Duodenal mucosa (tissue), 2 donors: ENCODE measurements around the gene STX8.
"Not testable (repeated sequence)": the region's sequence is repeated elsewhere in the genome, so short reads cannot be mapped to it uniquely, and the experiment has no call there.

Experiments
- H3K27ac ChIP-seq: one replicate; pipeline ENCODE4 v1.7.0; 2013; ENCODE audit warnings: low read depth, low read length
- H3K27me3 ChIP-seq, 2 donors: one replicate each; pipeline ENCODE4 v1.7.0; 2013; ENCODE audit warnings: low read length in 2 of 2, control low read depth in 1 of 2; ENCODE audit not compliant: insufficient read depth in 2 of 2, control insufficient read depth in 1 of 2
- H3K36me3 ChIP-seq, 2 donors: one replicate each; pipeline ENCODE4 v1.7.0; 2013; ENCODE audit warnings: low read length in 2 of 2, control low read depth in 1 of 2; ENCODE audit not compliant: insufficient read depth in 2 of 2, control insufficient read depth in 1 of 2
- H3K4me1 ChIP-seq, 2 donors: one replicate each; pipeline ENCODE4 v1.7.0; 2013; ENCODE audit warnings: low read length in 2 of 2, control low read depth in 1 of 2; ENCODE audit not compliant: insufficient read depth in 2 of 2, control insufficient read depth in 1 of 2
- H3K4me3 ChIP-seq, 2 donors: one replicate each; pipeline ENCODE4 v1.7.0; 2013; ENCODE audit warnings: low read length in 2 of 2, low read depth in 1 of 2
- H3K9ac ChIP-seq, 2 donors: one replicate each; pipeline ENCODE4 v1.7.0; 2013; ENCODE audit warnings: low read length in 2 of 2, low read depth in 1 of 2
- H3K9me3 ChIP-seq, 2 donors: one replicate each; pipeline ENCODE4 v1.7.0; 2013; ENCODE audit warnings: low read length in 2 of 2, control low read depth in 1 of 2; ENCODE audit not compliant: control insufficient read depth in 1 of 2

STX8 gene

GRCh38 chr17:9266031-9266680 is 309.5 kb downstream of the STX8 start:
- peaks cover 0 to 6% of the 10 kb centered on the region in 2 donors for H3K4me1 ChIP-seq
- no peak overlapping the region for H3K27ac ChIP-seq
- H3K4me3 ChIP-seq, result no peak overlapping the region
- H3K9ac ChIP-seq, result no peak overlapping the region
- peaks cover 0 to 7% of the 10 kb centered on the region in 2 donors for H3K9me3 ChIP-seq
- H3K36me3 ChIP-seq, result no peaks in the 10 kb centered on the region
- H3K27me3 ChIP-seq, result no peaks in the 10 kb centered on the region

DNA sequence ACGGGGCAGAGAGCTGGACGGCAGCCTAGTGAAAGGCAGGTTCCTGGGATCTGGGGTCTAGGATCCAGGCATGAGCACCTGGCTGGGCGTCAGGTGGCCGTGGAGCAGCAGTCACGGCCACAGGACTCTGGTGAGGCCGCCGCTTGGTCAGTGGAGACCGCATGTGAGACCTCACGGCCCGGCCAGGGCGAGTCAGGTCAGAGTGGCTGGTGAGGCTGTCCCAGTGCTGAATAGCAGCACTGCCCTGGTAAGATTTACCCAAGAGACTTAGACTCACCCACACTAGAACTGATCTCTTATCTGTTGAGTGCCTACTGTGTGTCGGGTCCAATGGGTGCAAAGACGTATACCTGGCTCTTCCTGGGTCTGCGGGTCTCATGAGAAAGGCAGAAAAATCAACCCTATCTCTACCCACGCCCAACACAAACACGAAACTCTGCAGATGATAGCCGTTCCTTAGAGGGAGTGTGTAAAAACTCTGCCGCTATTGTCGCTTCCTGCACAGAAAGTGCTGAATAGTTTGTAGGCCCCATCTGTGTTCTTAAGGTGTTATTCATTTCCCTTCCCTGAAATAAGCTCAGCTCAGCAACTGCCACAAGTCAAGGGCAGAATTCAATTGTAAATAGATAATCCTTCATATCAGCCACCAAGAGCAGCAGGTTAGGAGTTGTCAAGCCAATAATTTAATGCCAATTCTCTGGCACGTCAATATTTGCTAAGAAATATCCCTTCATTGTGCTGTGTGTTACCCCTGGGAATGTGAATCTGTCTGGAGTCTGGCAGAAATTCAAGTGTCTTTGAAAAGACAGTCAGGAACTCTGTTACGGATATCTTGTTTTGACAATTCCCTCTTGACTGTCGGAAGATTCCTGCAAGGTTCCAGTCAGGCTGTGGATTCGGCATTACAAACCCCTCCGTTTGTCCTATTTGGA is 314.3 kb downstream of the STX8 start:
- Histone ChIP-seq H3K9me3 (peaks cover 0 to 7% of the 10 kb centered on the region in 2 donors), H3K4me3 (no peak overlapping the region), H3K9ac (no peak overlapping the region), H3K36me3 (no peaks in the 10 kb centered on the region), H3K4me1 (peaks cover 12 to 17% of the 10 kb centered on the region in 2 donors), H3K27me3 (no peaks in the 10 kb centered on the region), H3K27ac (no peak overlapping the region)

GRCh38 chr17:9259419-9259818 is 316.2 kb downstream of the STX8 start:
- Histone ChIP-seq H3K27me3 (no peaks in the 10 kb centered on the region), H3K9me3 (peaks cover 0 to 7% of the 10 kb centered on the region in 2 donors), H3K4me3 (no peak overlapping the region), H3K4me1 (peaks cover 12 to 18% of the 10 kb centered on the region in 2 donors), H3K9ac (no peak overlapping the region), H3K27ac (no peak overlapping the region), H3K36me3 (no peaks in the 10 kb centered on the region)

GRCh38 chr17:9258115-9259015 is 317.3 kb downstream of the STX8 start:
- Histone ChIP-seq H3K4me3 (no peak overlapping the region), H3K4me1 (peaks cover 12 to 18% of the 10 kb centered on the region in 2 donors), H3K27me3 (no peaks in the 10 kb centered on the region), H3K9me3 (no peaks in the 10 kb centered on the region), H3K9ac (no peak overlapping the region), H3K27ac (no peak overlapping the region), H3K36me3 (no peaks in the 10 kb centered on the region)

DNA sequence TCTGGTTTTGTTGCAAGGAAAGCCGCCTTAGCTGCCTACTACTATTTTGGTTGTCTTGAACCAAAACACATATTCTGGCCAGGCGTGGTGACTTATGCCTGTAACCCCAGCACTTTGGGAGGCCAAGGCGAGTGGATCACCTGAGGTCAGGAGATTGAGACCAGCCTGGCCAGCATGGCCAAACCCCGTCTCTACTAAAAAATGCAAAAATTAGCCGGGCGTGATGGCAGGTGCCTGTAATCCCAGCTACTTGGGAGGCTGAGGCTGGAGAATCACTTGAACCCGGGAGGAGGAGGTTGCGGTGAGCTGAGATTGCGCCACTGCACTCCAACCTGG is 318.0 kb downstream of the STX8 start:
- not testable (repeated sequence) for H3K27ac ChIP-seq, H3K9me3 ChIP-seq, H3K36me3 ChIP-seq, H3K27me3 ChIP-seq, H3K9ac ChIP-seq, H3K4me3 ChIP-seq
- H3K4me1 ChIP-seq, result peaks cover 14 to 18% of the 10 kb centered on the region in 2 donors

GRCh38 chr17:9256751-9257629 is 318.6 kb downstream of the STX8 start:
- H3K36me3 ChIP-seq, result no peaks in the 10 kb centered on the region
- H3K4me1 ChIP-seq, result peaks cover 15 to 16% of the 10 kb centered on the region in 2 donors
- no peak overlapping the region for H3K27ac ChIP-seq
- H3K4me3 ChIP-seq, result peak overlapping the region in 1 of 2 donors; percentile 21
- H3K27me3 ChIP-seq, result no peaks in the 10 kb centered on the region
- H3K9ac ChIP-seq, result peak overlapping the region in 1 of 2 donors; percentile 15
- no peaks in the 10 kb centered on the region for H3K9me3 ChIP-seq

- Histone ChIP-seq H3K9me3 (no peaks in the 10 kb centered on the region), H3K9ac (no peak overlapping the region), H3K36me3 (no peaks in the 10 kb centered on the region), H3K27me3 (no peaks in the 10 kb centered on the region), H3K4me1 (peaks cover 12 to 15% of the 10 kb centered on the region in 2 donors), H3K4me3 (peak overlapping the region in 1 of 2 donors; percentile 21), H3K27ac (no peak overlapping the region)
These were observed 319.3 kb downstream of the STX8 start for GRCh38 chr17:9256361-9256750.

GRCh38 chr17:9255833-9256232 is 319.8 kb downstream of the STX8 start:
- H3K9ac ChIP-seq, result no peak overlapping the region
- H3K9me3 ChIP-seq, result no peaks in the 10 kb centered on the region
- H3K27ac ChIP-seq, result no peak overlapping the region
- no peak overlapping the region for H3K4me3 ChIP-seq
- H3K4me1 ChIP-seq, result peaks cover 12 to 15% of the 10 kb centered on the region in 2 donors
- no peaks in the 10 kb centered on the region for H3K36me3 ChIP-seq
- no peaks in the 10 kb centered on the region for H3K27me3 ChIP-seq

DNA sequence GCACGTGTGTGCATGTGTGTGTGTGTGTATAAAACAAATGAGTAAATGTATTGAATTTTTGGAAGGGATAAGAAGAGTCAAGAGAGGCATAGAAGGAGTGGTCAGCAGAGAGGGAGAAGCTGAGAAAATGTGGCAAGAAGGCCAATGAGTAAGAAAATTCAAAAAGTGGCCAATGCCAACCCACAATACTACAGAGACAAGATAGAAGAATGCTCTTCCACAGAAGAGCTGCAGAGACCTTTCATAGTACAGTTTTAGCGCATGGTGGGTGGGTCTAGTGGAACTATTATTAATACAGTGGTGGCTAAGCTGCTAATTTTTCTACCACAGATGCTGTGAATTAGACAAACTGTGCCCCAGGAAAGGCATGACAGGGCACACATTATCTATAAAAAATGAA is 320.8 kb downstream of the STX8 start:
- Histone ChIP-seq H3K4me3 (no peak overlapping the region), H3K4me1 (peaks cover 12 to 15% of the 10 kb centered on the region in 2 donors), H3K27ac (no peak overlapping the region), H3K9me3 (no peaks in the 10 kb centered on the region), H3K9ac (no peak overlapping the region), H3K36me3 (no peaks in the 10 kb centered on the region), H3K27me3 (no peaks in the 10 kb centered on the region)
